A549 (cell line): Measurements from ENCODE around the gene SSC4D. TPM values are rescaled to one million over a fixed set of nuclear protein-coding genes. Genes with fewer than 3 reads are reported as not detected.

Experiments used
- ATAC-seq, 2 experiments: fragments of 200-7000 bp in 1 of 2; fragments of >200 bp in 1 of 2; cut with Nextera tagmentation in 1 of 2; cut with Tn5 transposase in 1 of 2; 3 replicates each; pipeline versions ENCODE4 v1.8.0 to v1.9.1; 2018 to 2020; ENCODE audit warnings: mild to moderate bottlenecking in 1 of 2, moderate library complexity in 1 of 2
- CTCF ChIA-PET: fragments of 300-600 bp; sonication (Branson Sonifier 250); formaldehyde crosslinking; extraction: SDS; loops from one replicate; lab custom pipeline; 2021; ENCODE audit warnings: antibody characterized with exemption, inconsistent platforms; lab: Yijun Ruan, JAX
- POLR2A ChIA-PET: fragments of 350-600 bp; formaldehyde crosslinking; extraction: SDS; loops from one replicate; lab custom pipeline; 2021; ENCODE audit warnings: antibody characterized with exemption, inconsistent platforms; lab: Yijun Ruan, JAX
- DNase-seq, 2 experiments: peaks; one replicate each; pipeline versions ENCODE4 v3.0.0 to v3.0.0-alpha.2; 2011 to 2016; ENCODE audit warnings: low read depth in 1 of 2, low spot score in 1 of 2
- FAIRE-seq: peaks from 2 replicates; lab custom pipeline; 2011; peaks lifted over from hg19 to GRCh38; lab: Jason Lieb, UNC
- H3K27ac ChIP-seq, 2 experiments: fragments of >200 bp; sonication (Bioruptor Twin); formaldehyde crosslinking; 3 replicates each; pipeline ENCODE4 v1.5.1; 2016 to 2017
- H3K4me1 ChIP-seq: fragments of >200 bp; sonication (Bioruptor Twin); formaldehyde crosslinking; 3 replicates; pipeline ENCODE4 v1.6.1; 2016
- H3K4me2 ChIP-seq: fragments of >200 bp; sonication (Bioruptor Twin); formaldehyde crosslinking; 3 replicates; pipeline ENCODE4 v1.6.1; 2016
- H3K4me3 ChIP-seq: fragments of >200 bp; sonication (Bioruptor Twin); formaldehyde crosslinking; 3 replicates; pipeline ENCODE4 v1.5.1; 2016
- H3K9me3 ChIP-seq: fragments of >200 bp; sonication (Bioruptor Twin); formaldehyde crosslinking; 3 replicates; pipeline ENCODE4 v1.6.1; 2016
- CEBPB ChIP-seq, 2 experiments: fragments of >200 bp in 1 of 2; sonication (Bioruptor Twin) in 1 of 2; formaldehyde crosslinking in 1 of 2; IDR thresholded peaks; 2 replicates each; pipeline ENCODE4 v1.6.1; 2012 to 2016
- CHD2 ChIP-seq: fragments of 150-350 bp; IDR thresholded peaks from 2 replicates; pipeline ENCODE4 v1.6.1; 2014; ENCODE audit warnings: low read length; ENCODE audit not compliant: partially characterized antibody
- CTCF ChIP-seq: fragments of >200 bp; sonication (Bioruptor Twin); formaldehyde crosslinking; IDR thresholded peaks from 3 replicates; pipeline ENCODE4 v1.5.1; 2016
- EHMT2 ChIP-seq: fragments of 200-600 bp; sonication (generic); IDR thresholded peaks from 2 replicates; pipeline ENCODE4 v1.6.1; 2016; ENCODE audit warnings: antibody characterized with exemption, low read depth, mild to moderate bottlenecking, moderate library complexity
- FOXS1 ChIP-seq: fragments of 250-450 bp; sonication (Bioruptor Pico); IDR thresholded peaks from 2 replicates; pipeline ENCODE4 v1.5.0; 2020; ENCODE audit warnings: mild to moderate bottlenecking, moderate library complexity
- GATA3 ChIP-seq: IDR thresholded peaks from 2 replicates; pipeline ENCODE4 v1.6.1; 2012; ENCODE audit warnings: borderline replicate concordance
- HEYL ChIP-seq: fragments of 250-450 bp; sonication (Bioruptor Pico); IDR thresholded peaks from 2 replicates; pipeline ENCODE4 v1.8.0; 2021; ENCODE audit warnings: mild to moderate bottlenecking, moderate library complexity
- HOXB5 ChIP-seq: fragments of 250-450 bp; sonication (Bioruptor Pico); IDR thresholded peaks from 2 replicates; pipeline ENCODE4 v1.5.0; 2020; ENCODE audit warnings: mild to moderate bottlenecking, moderate library complexity
- JUN ChIP-seq, 2 experiments: fragments of >200 bp; sonication (Bioruptor Twin); formaldehyde crosslinking; IDR thresholded peaks; 2 replicates in 1 of 2; 3 replicates in 1 of 2; pipeline ENCODE4 v1.6.1; 2016 to 2017
- JUNB ChIP-seq: fragments of >200 bp; sonication (Bioruptor Twin); formaldehyde crosslinking; IDR thresholded peaks from 2 replicates; pipeline ENCODE4 v1.6.1; 2016
- KDM1A ChIP-seq: fragments of 200-600 bp; sonication (generic); IDR thresholded peaks from 2 replicates; pipeline ENCODE4 v1.6.1; 2016; ENCODE audit warnings: low read depth, mild to moderate bottlenecking
- NPAS2 ChIP-seq: fragments of 250-450 bp; sonication (Bioruptor Pico); IDR thresholded peaks from 2 replicates; pipeline ENCODE4 v1.8.0; 2022; ENCODE audit warnings: mild to moderate bottlenecking, moderate library complexity, borderline replicate concordance
- NR3C1 ChIP-seq: fragments of >200 bp; sonication (Bioruptor Twin); formaldehyde crosslinking; IDR thresholded peaks from 3 replicates; pipeline ENCODE4 v1.6.1; 2017
- REST ChIP-seq: fragments of 200-600 bp; sonication (generic); IDR thresholded peaks from 2 replicates; pipeline ENCODE4 v1.6.1; 2016; ENCODE audit warnings: antibody characterized with exemption, mild to moderate bottlenecking, moderate library complexity
- RFX5 ChIP-seq: fragments of 450-650 bp; IDR thresholded peaks from 2 replicates; pipeline ENCODE4 v1.7.1; 2014; ENCODE audit warnings: antibody characterized with exemption, mild to moderate bottlenecking, moderate library complexity
- SMC3 ChIP-seq: fragments of >200 bp; sonication (Bioruptor Twin); formaldehyde crosslinking; IDR thresholded peaks from 3 replicates; pipeline ENCODE4 v1.6.1; 2018; ENCODE audit warnings: inconsistent platforms
- ZC3H11A ChIP-seq: fragments of 450-650 bp; IDR thresholded peaks from 2 replicates; pipeline ENCODE4 v1.6.1; 2014; ENCODE audit warnings: antibody characterized with exemption, mild to moderate bottlenecking
- WGBS: methylation state at CpG from one replicate; pipeline ENCODE4 v1.1.6; 2017; ENCODE audit errors: missing lambda C conversion rate; 5-methylcytosine and 5-hydroxymethylcytosine counted together
- polyA plus RNA-seq, 4 experiments: library from polyadenylated mRNA; depleted of rRNA in 3 of 4; stranded (reverse); fragments of >200 nt; fragmentation: RNase III in 1 of 4; extraction: RNeasy Plus Mini Kit Qiagen cat#74134 plus additional on column Dnase treatment in 1 of 4; gene quantifications; 2 replicates in 3 of 4; 3 replicates in 1 of 4; pipeline ENCODE4 v1.2.3, GENCODE V29; 2011 to 2017
- TF ChIP-seq, protein P1 (sequence below): IDR thresholded peaks from 2 replicates; pipeline ENCODE4 v1.6.1; 2012; ENCODE audit warnings: low read depth, borderline replicate concordance
- TF ChIP-seq, protein P2 (sequence below): IDR thresholded peaks from 2 replicates; pipeline ENCODE4 v1.6.1; 2012
- TF ChIP-seq, protein P3 (sequence below): fragments of 250-450 bp; sonication (Bioruptor Pico); IDR thresholded peaks from 2 replicates; pipeline ENCODE4 v1.5.0; 2020; ENCODE audit warnings: low read depth, mild to moderate bottlenecking, moderate library complexity

Gene SSC4D
- polyA plus RNA-seq, 2 of the 4 experiments (the other 2 are of a cell fraction), result 0.45 to 0.79 TPM

DNA sequence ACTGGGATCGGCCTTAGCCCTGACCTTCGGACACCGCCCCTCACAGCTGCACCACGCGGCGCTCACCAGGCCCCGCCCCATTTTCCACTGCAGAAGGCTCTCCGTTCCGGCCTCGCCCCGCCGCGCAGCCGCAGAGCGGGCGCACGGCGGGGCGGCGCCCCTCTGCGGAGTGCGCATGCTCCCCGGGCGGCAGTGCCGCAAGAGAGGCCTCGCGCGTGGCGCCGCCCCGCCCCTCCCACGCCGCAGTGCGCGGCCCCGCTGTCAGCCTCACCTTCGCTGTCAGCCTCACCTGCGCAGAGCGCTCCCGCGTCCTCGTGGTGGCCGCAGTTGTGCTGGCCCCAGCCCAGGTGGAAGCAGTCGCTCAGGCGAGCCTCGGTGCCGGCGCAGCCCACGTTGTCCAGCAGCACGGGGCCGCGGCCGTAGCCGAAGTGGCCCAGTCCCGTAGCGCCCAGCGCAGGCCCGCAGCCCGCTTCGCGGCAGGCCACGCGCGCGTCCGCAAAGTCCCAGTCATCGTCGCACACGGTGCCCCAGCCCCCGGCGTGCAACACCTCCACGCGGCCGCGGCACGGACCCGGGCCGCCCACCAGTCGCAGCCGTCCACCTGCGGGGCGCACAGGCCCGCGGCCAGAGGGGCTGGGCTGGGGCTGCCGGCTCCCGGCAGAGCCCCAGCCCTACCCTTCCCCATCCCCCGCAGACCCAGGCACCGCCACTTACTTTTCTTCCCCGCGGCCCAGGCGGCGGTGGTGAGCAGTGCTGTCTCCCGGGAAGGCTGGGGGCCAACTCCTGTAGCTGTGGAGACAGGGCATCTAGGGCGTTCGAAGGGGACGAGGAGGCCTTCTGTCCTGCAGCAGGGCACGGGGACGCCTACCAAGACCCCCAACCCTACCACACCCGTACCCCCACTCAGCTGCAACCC lies 16.1 kb downstream of the SSC4D start (continued):
- TF ChIP-seq, protein P1, sequence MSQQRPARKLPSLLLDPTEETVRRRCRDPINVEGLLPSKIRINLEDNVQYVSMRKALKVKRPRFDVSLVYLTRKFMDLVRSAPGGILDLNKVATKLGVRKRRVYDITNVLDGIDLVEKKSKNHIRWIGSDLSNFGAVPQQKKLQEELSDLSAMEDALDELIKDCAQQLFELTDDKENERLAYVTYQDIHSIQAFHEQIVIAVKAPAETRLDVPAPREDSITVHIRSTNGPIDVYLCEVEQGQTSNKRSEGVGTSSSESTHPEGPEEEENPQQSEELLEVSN, result peak; percentile 85
- 0 out of 2 replicates have a peak, but pooled peaks have one; percentile 42 for TF ChIP-seq HEYL
- no peak for TF ChIP-seq CTCF
- TF ChIP-seq ZC3H11A, result no peak
- TF ChIP-seq, protein P2, sequence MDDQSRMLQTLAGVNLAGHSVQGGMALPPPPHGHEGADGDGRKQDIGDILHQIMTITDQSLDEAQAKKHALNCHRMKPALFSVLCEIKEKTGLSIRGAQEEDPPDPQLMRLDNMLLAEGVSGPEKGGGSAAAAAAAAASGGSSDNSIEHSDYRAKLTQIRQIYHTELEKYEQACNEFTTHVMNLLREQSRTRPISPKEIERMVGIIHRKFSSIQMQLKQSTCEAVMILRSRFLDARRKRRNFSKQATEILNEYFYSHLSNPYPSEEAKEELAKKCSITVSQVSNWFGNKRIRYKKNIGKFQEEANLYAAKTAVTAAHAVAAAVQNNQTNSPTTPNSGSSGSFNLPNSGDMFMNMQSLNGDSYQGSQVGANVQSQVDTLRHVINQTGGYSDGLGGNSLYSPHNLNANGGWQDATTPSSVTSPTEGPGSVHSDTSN, result no peak
- TF ChIP-seq, protein P3, sequence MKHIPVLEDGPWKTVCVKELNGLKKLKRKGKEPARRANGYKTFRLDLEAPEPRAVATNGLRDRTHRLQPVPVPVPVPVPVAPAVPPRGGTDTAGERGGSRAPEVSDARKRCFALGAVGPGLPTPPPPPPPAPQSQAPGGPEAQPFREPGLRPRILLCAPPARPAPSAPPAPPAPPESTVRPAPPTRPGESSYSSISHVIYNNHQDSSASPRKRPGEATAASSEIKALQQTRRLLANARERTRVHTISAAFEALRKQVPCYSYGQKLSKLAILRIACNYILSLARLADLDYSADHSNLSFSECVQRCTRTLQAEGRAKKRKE (CRISPR knock-in tag), result peak; percentile 87
- TF ChIP-seq RFX5, result no peak
- TF ChIP-seq EHMT2, result no peak
- peak; percentile 37; the same call in 1 of the 2 replicates for TF ChIP-seq NPAS2
- TF ChIP-seq FOXS1 (CRISPR knock-in tag), result 0 out of 2 replicates have a peak, but pooled peaks have one; percentile 26
- peak in 1 of 2 experiments; percentile 87; a peak in 3 of 5 replicates for TF ChIP-seq JUN (IDR thresholded peaks at IDR 0.05)
- no peak for TF ChIP-seq KDM1A
- no peak for TF ChIP-seq SMC3
- TF ChIP-seq NR3C1, result no peak

GRCh38 chr7:76392531-76393115 lies 16.9 kb downstream of the SSC4D start:
- ATAC-seq, result peak in 1 of 2 experiments; percentile 4; a peak in 1 of 6 replicates
- Histone ChIP-seq H3K4me1 (peaks cover 33% of the 10 kb centered on the region), H3K9me3 (no peaks in the 10 kb centered on the region), H3K4me2 (peak overlapping the region; percentile 91), H3K27ac (peak overlapping the region; percentile 88 to 96), H3K4me3 (peak overlapping the region; percentile 22; the same call in 2 of the 3 replicates)
- WGBS, result 37% methylated on average over 12 of the region's 12 CpGs
- peak; percentile 28 to 48; a peak in 2 of 4 replicates for TF ChIP-seq CEBPB (IDR thresholded peaks at IDR 0.05)
- no peak for TF ChIP-seq GATA3
- no peak for TF ChIP-seq NPAS2
- 0 out of 5 replicates have a peak, but pooled peaks of 1 of the 2 experiments have one; percentile 30 for TF ChIP-seq JUN (IDR thresholded peaks at IDR 0.05)
- TF ChIP-seq REST, result no peak
- no peak for TF ChIP-seq HOXB5 (CRISPR knock-in tag)
- TF ChIP-seq CHD2, result no peak
- TF ChIP-seq JUNB, result no peak
- POLR2A ChIA-PET, result interaction anchor here (0.5 to 3.1 kb wide), 4 partner anchors 20 to 33 kb away, joined by 3 to 18 read pairs (median 4); partner anchors contain the start of gene YWHAG
- CTCF ChIA-PET, result interaction anchor here (0.6 to 1.3 kb wide), 2 partner anchors 21 to 33 kb away, joined by 4 to 7 read pairs; no protein-coding TSS in a partner anchor
- FAIRE-seq, result no peak
- DNase-seq, result no peak
